A549 (cell line): Measurements from ENCODE around the gene HYAL3. TPM values are rescaled to one million over a fixed set of nuclear protein-coding genes. Genes with fewer than 3 reads are reported as not detected.

Experiments used
- ATAC-seq, 2 experiments: fragments of 200-7000 bp in 1 of 2; fragments of >200 bp in 1 of 2; cut with Nextera tagmentation in 1 of 2; cut with Tn5 transposase in 1 of 2; 3 replicates each; pipeline versions ENCODE4 v1.8.0 to v1.9.1; 2018 to 2020; ENCODE audit warnings: mild to moderate bottlenecking in 1 of 2, moderate library complexity in 1 of 2
- CTCF ChIA-PET: fragments of 300-600 bp; sonication (Branson Sonifier 250); formaldehyde crosslinking; extraction: SDS; loops from one replicate; lab custom pipeline; 2021; ENCODE audit warnings: antibody characterized with exemption, inconsistent platforms; lab: Yijun Ruan, JAX
- POLR2A ChIA-PET: fragments of 350-600 bp; formaldehyde crosslinking; extraction: SDS; loops from one replicate; lab custom pipeline; 2021; ENCODE audit warnings: antibody characterized with exemption, inconsistent platforms; lab: Yijun Ruan, JAX
- DNase-seq, 2 experiments: peaks; one replicate each; pipeline versions ENCODE4 v3.0.0 to v3.0.0-alpha.2; 2011 to 2016; ENCODE audit warnings: low read depth in 1 of 2, low spot score in 1 of 2
- FAIRE-seq: peaks from 2 replicates; lab custom pipeline; 2011; peaks lifted over from hg19 to GRCh38; lab: Jason Lieb, UNC
- H3K27ac ChIP-seq, 2 experiments: fragments of >200 bp; sonication (Bioruptor Twin); formaldehyde crosslinking; 3 replicates each; pipeline ENCODE4 v1.5.1; 2016 to 2017
- H3K4me1 ChIP-seq: fragments of >200 bp; sonication (Bioruptor Twin); formaldehyde crosslinking; 3 replicates; pipeline ENCODE4 v1.6.1; 2016
- H3K4me2 ChIP-seq: fragments of >200 bp; sonication (Bioruptor Twin); formaldehyde crosslinking; 3 replicates; pipeline ENCODE4 v1.6.1; 2016
- H3K4me3 ChIP-seq: fragments of >200 bp; sonication (Bioruptor Twin); formaldehyde crosslinking; 3 replicates; pipeline ENCODE4 v1.5.1; 2016
- H3K9me3 ChIP-seq: fragments of >200 bp; sonication (Bioruptor Twin); formaldehyde crosslinking; 3 replicates; pipeline ENCODE4 v1.6.1; 2016
- CEBPB ChIP-seq, 2 experiments: fragments of >200 bp in 1 of 2; sonication (Bioruptor Twin) in 1 of 2; formaldehyde crosslinking in 1 of 2; IDR thresholded peaks; 2 replicates each; pipeline ENCODE4 v1.6.1; 2012 to 2016
- CHD2 ChIP-seq: fragments of 150-350 bp; IDR thresholded peaks from 2 replicates; pipeline ENCODE4 v1.6.1; 2014; ENCODE audit warnings: low read length; ENCODE audit not compliant: partially characterized antibody
- ESRRA ChIP-seq: fragments of 150-350 bp; IDR thresholded peaks from 2 replicates; pipeline ENCODE4 v1.6.1; 2014; ENCODE audit warnings: mild to moderate bottlenecking, low read length, borderline replicate concordance
- FOXS1 ChIP-seq: fragments of 250-450 bp; sonication (Bioruptor Pico); IDR thresholded peaks from 2 replicates; pipeline ENCODE4 v1.5.0; 2020; ENCODE audit warnings: mild to moderate bottlenecking, moderate library complexity
- GATA3 ChIP-seq: IDR thresholded peaks from 2 replicates; pipeline ENCODE4 v1.6.1; 2012; ENCODE audit warnings: borderline replicate concordance
- HES2 ChIP-seq: fragments of >200 bp; sonication (Bioruptor Twin); formaldehyde crosslinking; IDR thresholded peaks from 2 replicates; pipeline ENCODE4 v1.6.1; 2016
- HEYL ChIP-seq: fragments of 250-450 bp; sonication (Bioruptor Pico); IDR thresholded peaks from 2 replicates; pipeline ENCODE4 v1.8.0; 2021; ENCODE audit warnings: mild to moderate bottlenecking, moderate library complexity
- HOXA7 ChIP-seq: fragments of 250-450 bp; sonication (Bioruptor Pico); IDR thresholded peaks from 2 replicates; pipeline ENCODE4 v1.5.0; 2020; ENCODE audit warnings: mild to moderate bottlenecking, moderate library complexity
- HOXB13 ChIP-seq: fragments of 250-450 bp; sonication (Bioruptor Pico); IDR thresholded peaks from 2 replicates; pipeline ENCODE4 v1.5.0; 2020; ENCODE audit warnings: low read depth, mild to moderate bottlenecking, moderate library complexity
- MYC ChIP-seq: IDR thresholded peaks from 2 replicates; pipeline ENCODE4 v1.6.1; 2012; ENCODE audit warnings: mild to moderate bottlenecking, inconsistent platforms, low read length, improper control_type of control experiment, borderline replicate concordance
- NFE2L2 ChIP-seq: fragments of 150-350 bp; conservative IDR thresholded peaks from 2 replicates; pipeline ENCODE4 v1.6.1; 2014; ENCODE audit warnings: low read length
- PHF8 ChIP-seq: fragments of 200-600 bp; sonication (generic); IDR thresholded peaks from 2 replicates; pipeline ENCODE4 v1.6.1; 2016; ENCODE audit warnings: low read depth, mild to moderate bottlenecking, antibody characterized with exemption, moderate library complexity, borderline replicate concordance
- RAD21 ChIP-seq, 2 experiments: fragments of >200 bp in 1 of 2; sonication (Bioruptor Twin) in 1 of 2; formaldehyde crosslinking in 1 of 2; IDR thresholded peaks in 1 of 2; conservative IDR thresholded peaks in 1 of 2; 2 replicates in 1 of 2; 3 replicates in 1 of 2; pipeline ENCODE4 v1.6.1; 2012 to 2018; ENCODE audit warnings: inconsistent platforms in 1 of 2
- REST ChIP-seq: fragments of 200-600 bp; sonication (generic); IDR thresholded peaks from 2 replicates; pipeline ENCODE4 v1.6.1; 2016; ENCODE audit warnings: antibody characterized with exemption, mild to moderate bottlenecking, moderate library complexity
- RFX5 ChIP-seq: fragments of 450-650 bp; IDR thresholded peaks from 2 replicates; pipeline ENCODE4 v1.7.1; 2014; ENCODE audit warnings: antibody characterized with exemption, mild to moderate bottlenecking, moderate library complexity
- WGBS: methylation state at CpG from one replicate; pipeline ENCODE4 v1.1.6; 2017; ENCODE audit errors: missing lambda C conversion rate; 5-methylcytosine and 5-hydroxymethylcytosine counted together
- polyA plus RNA-seq, 4 experiments: library from polyadenylated mRNA; depleted of rRNA in 3 of 4; stranded (reverse); fragments of >200 nt; fragmentation: RNase III in 1 of 4; extraction: RNeasy Plus Mini Kit Qiagen cat#74134 plus additional on column Dnase treatment in 1 of 4; gene quantifications; 2 replicates in 3 of 4; 3 replicates in 1 of 4; pipeline ENCODE4 v1.2.3, GENCODE V29; 2011 to 2017
- TF ChIP-seq, protein P1 (sequence below): fragments of 250-450 bp; sonication (Bioruptor Pico); IDR thresholded peaks from 2 replicates; pipeline ENCODE4 v1.5.0; 2021; ENCODE audit warnings: mild to moderate bottlenecking, moderate library complexity, borderline replicate concordance
- TF ChIP-seq, protein P2 (sequence below): fragments of >200 bp; sonication (Bioruptor Twin); formaldehyde crosslinking; IDR thresholded peaks from 3 replicates; pipeline ENCODE4 v1.5.1; 2016

The HYAL3 gene
- polyA plus RNA-seq, 2 of the 4 experiments (the other 2 are of a cell fraction), result 3.0 to 5.0 TPM

DNA sequence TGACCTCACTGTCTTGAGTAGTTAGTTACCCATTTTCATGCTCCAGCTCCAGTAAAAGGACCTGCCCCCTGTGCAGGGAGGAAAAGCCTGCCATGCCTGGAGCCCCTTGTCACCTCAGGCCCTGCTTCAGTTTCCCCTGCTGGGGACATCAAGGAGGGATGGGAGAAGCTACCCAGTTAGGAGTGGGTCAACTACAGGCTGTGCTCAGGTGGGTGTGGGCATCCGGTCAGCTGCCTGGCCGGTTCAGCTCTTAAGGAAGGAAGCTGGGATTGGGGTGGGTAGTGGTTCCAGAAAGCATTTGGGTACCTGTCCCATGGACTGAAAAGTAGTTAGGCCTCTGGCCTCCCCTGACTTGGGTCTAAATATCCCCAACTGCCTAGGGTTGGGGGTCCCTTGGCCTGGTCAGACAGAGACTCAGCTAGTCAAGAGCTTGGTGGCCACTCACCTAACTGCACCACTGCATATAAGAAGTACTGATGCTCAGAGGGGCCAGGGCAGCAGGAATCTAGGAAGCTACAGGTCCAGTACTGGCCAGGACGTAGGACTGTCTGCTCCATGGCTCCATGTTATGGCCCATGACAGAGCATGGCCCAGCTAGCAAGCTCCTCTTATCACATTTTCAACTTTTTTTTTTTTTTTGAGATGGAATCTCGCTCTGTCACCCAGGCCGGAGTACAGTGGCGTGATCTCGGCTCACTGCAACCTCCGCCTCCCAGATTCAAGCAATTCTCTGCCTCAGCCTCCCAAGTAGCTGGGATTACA, 19.8 kb downstream of the HYAL3 start:
- ATAC-seq, result peak; percentile 34 to 47

More for the DNA sequence above, 19.8 kb downstream of the HYAL3 start:
- ChIA-PET CTCF (interaction anchor here (0.6 to 3.3 kb wide), 11 partner anchors 15 to 89 kb away, joined by 3 to 13 read pairs (median 3); partner anchors contain the start of genes GNAT1 and TUSC2), POLR2A (interaction anchor here (0.6 to 1.4 kb wide), 5 partner anchors 13 to 45 kb away, joined by 3 to 7 read pairs (median 5); partner anchors contain the start of genes GNAI2 and IFRD2)
- Histone ChIP-seq H3K9me3 (no peaks in the 10 kb centered on the region), H3K4me2 (no peak overlapping the region), H3K27ac (no peak overlapping the region), H3K4me3 (no peak overlapping the region), H3K4me1 (no peaks in the 10 kb centered on the region)
- TF ChIP-seq MYC, result no peak
- TF ChIP-seq, protein P1, sequence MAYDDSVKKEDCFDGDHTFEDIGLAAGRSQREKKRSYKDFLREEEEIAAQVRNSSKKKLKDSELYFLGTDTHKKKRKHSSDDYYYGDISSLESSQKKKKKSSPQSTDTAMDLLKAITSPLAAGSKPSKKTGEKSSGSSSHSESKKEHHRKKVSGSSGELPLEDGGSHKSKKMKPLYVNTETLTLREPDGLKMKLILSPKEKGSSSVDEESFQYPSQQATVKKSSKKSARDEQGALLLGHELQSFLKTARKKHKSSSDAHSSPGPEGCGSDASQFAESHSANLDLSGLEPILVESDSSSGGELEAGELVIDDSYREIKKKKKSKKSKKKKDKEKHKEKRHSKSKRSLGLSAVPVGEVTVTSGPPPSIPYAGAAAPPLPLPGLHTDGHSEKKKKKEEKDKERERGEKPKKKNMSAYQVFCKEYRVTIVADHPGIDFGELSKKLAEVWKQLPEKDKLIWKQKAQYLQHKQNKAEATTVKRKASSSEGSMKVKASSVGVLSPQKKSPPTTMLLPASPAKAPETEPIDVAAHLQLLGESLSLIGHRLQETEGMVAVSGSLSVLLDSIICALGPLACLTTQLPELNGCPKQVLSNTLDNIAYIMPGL (CRISPR knock-in tag), result no peak
- no peak for TF ChIP-seq CHD2
- no peak for TF ChIP-seq ESRRA
- no peak for TF ChIP-seq HEYL (CRISPR knock-in tag)
- no peak for TF ChIP-seq HOXA7 (CRISPR knock-in tag)
- no peak for TF ChIP-seq RAD21 (conservative IDR thresholded peaks at IDR 0.05 in 1 of 2, IDR thresholded peaks at IDR 0.05 in 1 of 2)
- no peak for TF ChIP-seq CEBPB (IDR thresholded peaks at IDR 0.05)
- TF ChIP-seq REST, result no peak
- no peak for TF ChIP-seq GATA3
- TF ChIP-seq HES2, result no peak
- TF ChIP-seq PHF8, result no peak
- TF ChIP-seq FOXS1, result no peak
- TF ChIP-seq HOXB13, result no peak
- TF ChIP-seq RFX5, result no peak
- TF ChIP-seq, protein P2, sequence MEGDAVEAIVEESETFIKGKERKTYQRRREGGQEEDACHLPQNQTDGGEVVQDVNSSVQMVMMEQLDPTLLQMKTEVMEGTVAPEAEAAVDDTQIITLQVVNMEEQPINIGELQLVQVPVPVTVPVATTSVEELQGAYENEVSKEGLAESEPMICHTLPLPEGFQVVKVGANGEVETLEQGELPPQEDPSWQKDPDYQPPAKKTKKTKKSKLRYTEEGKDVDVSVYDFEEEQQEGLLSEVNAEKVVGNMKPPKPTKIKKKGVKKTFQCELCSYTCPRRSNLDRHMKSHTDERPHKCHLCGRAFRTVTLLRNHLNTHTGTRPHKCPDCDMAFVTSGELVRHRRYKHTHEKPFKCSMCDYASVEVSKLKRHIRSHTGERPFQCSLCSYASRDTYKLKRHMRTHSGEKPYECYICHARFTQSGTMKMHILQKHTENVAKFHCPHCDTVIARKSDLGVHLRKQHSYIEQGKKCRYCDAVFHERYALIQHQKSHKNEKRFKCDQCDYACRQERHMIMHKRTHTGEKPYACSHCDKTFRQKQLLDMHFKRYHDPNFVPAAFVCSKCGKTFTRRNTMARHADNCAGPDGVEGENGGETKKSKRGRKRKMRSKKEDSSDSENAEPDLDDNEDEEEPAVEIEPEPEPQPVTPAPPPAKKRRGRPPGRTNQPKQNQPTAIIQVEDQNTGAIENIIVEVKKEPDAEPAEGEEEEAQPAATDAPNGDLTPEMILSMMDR, result no peak
- TF ChIP-seq NFE2L2, result no peak
- 93% methylated on average over 7 of the region's 8 CpGs for WGBS
- no peak for DNase-seq
- no peak for FAIRE-seq
